ENCODE results near the gene UBE2R2.

UBE2R2 gene

GRCh38 chr9:33893861-33894260, 76.9 kb downstream of the UBE2R2 start:
- no peak for TF ChIP-seq CTCF (IDR thresholded peaks at IDR 0.05)
- Histone ChIP-seq H3K4me3 (no peak overlapping the region), H3K27ac (no peak overlapping the region)
- DNase-seq (ENCODE audit: low spot score) = no peak

- Histone ChIP-seq H3K4me3 (no peak overlapping the region), H3K27ac (no peak overlapping the region)
- no peak for DNase-seq (ENCODE audit: low spot score)
- TF ChIP-seq CTCF (IDR thresholded peaks at IDR 0.05) = no peak
Observed at GRCh38 chr9:33894316-33894715, 77.4 kb downstream of the UBE2R2 start.

- Histone ChIP-seq H3K27ac (no peak overlapping the region), H3K4me3 (no peak overlapping the region)
- TF ChIP-seq CTCF (IDR thresholded peaks at IDR 0.05) = no peak
- DNase-seq (ENCODE audit: low spot score) = no peak
Observed at GRCh38 chr9:33903157-33903780, 86.3 kb downstream of the UBE2R2 start.

DNA sequence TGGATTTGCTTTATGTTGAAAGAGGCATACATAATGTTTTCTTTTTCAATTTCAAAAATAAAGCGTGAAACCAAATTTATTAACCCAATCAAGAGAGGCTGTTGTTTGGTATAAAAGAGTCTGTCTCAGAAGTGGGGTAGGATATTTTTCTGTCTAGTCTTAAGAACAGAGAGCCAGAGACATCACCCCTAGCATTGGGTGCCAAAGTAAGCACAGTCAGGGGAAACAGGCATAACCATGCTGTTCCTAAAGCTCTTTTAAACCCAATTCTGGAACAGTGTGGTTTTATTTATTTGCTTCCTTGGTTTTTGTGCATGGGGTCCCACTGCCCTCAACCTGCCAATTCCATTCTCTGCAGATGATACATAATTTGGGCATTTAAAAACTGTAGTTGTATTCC, 88.2 kb downstream of the UBE2R2 start:
- H3K4me3 ChIP-seq = no peak overlapping the region
- no peak for DNase-seq (ENCODE audit: low spot score)
- no peak for TF ChIP-seq CTCF (IDR thresholded peaks at IDR 0.05)
- H3K27ac ChIP-seq = no peak overlapping the region

DNA sequence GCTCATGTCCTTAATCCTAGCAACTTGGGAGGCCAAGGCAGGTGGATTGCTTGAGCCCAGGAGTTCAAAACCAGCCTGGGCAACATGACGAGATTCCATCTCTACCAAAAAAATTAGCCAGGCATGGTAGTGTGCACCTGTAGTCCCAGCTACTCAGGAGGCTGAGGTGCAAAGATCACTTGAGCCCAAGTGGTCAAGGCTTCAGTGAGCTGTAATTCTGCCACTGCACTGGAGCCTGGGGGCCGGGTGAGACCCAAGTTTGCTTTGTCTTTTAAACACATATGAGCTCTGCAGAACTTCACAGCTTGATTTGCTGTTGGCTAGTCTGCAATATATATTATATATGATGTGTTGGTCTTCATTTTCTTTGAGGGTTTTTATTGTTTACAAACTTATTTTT, 89.8 kb downstream of the UBE2R2 start:
- no peak for TF ChIP-seq CTCF (IDR thresholded peaks at IDR 0.05)
- Histone ChIP-seq H3K27ac (no peak overlapping the region), H3K4me3 (no peak overlapping the region)
- DNase-seq (ENCODE audit: low spot score) = no peak

DNA sequence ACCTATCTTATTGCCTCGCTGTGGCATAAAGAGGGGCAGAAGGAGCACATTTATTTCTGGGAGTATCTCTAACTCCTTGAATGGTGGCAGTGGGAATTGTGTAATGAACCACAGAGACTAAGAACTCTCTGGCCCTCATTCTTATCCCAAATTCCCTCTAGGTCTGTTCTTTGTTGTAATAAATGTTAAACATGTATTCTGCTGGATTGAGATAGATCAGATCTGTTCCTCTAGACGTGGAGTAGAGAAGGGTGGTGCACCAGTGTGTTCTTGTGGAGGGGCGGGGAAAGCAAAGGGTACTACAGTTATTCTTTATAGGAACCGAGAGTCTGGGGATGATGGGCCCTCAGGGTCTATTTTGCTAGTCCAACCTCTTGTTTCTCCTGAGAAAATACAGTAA, 90.4 kb downstream of the UBE2R2 start:
- no peak overlapping the region for H3K27ac ChIP-seq

More for the DNA sequence above, 90.4 kb downstream of the UBE2R2 start:
- no peak for TF ChIP-seq CTCF (IDR thresholded peaks at IDR 0.05)
- H3K4me3 ChIP-seq = no peak overlapping the region
- DNase-seq (ENCODE audit: low spot score) = no peak

Data from coronary artery (tissue), 2 donors.